HG02970 (cell line): ENCODE data around the gene TES.
"Not testable (repeated sequence)": the region's sequence is repeated elsewhere in the genome, so short reads cannot be mapped to it uniquely, and the experiment has no call there.

Experiments
- ATAC-seq: cut with Tn5 transposase; IDR thresholded peaks from one replicate; pipeline ENCODE4 v1.9.1; 2021; ENCODE audit warnings: mild to moderate bottlenecking, moderate library complexity, moderate number of reproducible peaks; ENCODE audit not compliant: unreplicated experiment, low FRiP score

TES gene

GRCh38 chr7:116273918-116274301, 63.6 kb downstream of the TES start:
- ATAC-seq: no peak

DNA sequence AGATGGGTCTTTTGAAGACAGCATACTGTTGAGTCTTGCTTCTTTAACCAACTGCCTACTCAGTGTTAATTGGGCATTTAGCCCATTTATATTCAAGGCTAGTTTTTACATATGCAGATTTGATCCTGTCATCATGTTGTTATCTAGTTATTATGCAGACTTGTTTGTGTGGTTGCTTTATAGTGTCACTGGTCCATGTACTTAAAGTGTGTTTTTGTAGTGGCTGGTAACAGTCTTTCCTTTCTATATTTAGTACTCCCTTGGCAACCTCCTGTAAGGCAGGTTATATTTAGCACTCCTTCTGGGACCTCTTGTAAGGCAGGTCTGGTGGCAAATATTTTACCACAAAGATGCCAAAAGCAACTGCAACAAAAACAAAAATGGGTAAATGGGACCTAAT, 66.7 kb downstream of the TES start:
- ATAC-seq: no peak

DNA sequence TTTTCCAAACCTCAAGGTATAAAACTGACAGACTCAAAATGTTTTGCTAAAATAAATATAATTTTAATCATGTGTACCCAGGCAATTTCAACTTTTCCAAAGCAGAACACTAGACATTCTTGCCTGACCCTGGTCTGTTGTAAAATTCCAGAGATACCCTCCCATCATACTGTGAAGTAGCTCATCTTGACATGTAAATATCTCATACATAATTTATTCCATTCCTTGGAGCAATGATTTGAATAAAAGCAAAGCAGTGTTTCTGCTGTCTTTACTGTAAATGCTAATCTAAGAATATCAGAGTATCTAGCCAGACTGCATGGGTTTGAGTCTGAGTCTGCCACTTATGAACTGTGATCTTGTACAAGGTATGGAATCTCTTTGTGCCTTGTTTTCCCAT, 68.9 kb downstream of the TES start:
- no peak for ATAC-seq

DNA sequence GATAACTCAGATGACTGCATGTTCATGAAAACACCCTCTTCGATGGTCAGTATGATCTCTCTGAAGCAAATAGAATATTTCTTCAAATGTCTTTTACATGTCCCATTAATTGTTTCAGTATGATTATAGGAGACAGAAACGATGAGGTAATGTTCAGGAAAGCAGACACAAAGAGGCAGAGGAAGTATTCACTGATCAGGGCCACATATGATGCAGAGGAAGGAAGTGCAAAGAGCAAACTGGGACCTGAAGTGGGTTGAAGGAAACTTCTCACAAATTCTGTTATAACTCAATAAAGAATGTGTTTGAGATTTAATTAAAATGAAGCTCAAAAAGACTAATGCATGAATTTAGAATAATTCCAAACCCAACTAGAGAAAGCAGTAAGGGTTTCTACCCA, 70.5 kb downstream of the TES start:
- no peak for ATAC-seq

DNA sequence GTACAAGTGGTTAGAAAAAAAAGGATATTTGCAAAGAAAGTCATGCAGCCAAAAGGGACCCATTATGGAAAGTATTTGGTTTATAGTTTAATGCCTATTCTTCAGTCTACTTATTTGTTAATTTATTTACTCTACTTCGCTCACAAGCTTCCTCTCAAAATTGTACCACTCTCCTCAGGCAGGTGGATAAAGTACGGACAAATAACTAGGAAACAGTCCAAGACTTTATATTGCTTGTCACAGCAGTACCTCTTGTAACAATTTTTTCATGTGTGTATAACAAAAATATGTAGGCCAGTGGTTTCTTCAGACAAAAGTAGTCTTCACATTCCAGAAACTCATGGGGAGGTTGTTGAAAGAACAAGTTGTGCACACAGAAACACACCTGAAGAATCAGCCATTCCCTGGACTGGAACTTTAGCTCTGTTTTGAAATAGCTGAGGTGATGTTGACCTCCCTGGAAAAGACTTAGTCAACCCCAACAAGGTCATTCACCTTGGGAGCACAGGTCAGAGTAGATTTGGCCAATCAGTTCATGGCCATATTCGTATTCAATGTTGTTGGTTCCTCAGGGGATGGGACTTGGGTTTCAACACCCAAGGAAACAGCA, 73.4 kb downstream of the TES start:
- no peak for ATAC-seq

- ATAC-seq: no peak
These were observed 74.1 kb downstream of the TES start for GRCh38 chr7:116284390-116284789.

- ATAC-seq: no peak
These were observed 74.9 kb downstream of the TES start for GRCh38 chr7:116285252-116285651.

DNA sequence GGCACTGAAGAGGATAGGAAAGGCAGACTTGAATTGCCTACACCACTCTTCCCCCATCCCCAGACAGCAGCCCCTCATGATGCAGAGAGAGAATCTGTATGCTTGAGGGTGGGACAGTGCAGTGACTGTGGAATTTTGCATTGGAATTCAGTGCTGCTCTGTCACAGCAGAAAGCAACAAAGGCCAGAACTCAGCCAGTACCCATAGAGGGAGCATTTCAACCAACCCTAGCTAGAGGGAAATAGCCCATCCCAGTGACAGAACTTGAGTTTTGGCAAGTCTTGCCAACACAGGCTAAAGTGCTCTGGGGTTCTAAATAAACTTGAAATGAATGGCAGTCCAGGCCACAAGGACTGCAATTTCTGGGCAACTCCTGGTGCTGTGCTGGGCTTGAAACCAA, 80.4 kb downstream of the TES start:
- ATAC-seq: no peak

DNA sequence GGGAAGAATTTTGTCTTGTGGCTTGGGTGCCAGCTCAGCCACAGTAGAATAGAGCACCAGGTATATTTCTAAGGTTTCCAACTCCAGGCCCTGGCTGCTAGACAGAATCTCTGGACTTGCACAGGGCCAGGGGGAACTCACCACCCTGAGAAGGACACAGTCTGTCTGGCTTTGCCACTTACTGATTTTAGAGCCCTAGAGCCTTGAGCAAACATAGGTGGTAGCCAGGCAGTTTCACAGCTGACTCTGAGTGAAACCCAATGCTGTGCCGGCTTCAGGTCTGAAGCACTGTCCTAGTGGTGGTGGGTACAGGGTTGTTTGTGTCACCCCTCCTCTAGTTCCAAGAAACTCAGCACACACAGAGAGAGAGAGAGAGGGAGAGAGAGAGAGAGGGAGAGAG, 81.6 kb downstream of the TES start:
- ATAC-seq: no peak

DNA sequence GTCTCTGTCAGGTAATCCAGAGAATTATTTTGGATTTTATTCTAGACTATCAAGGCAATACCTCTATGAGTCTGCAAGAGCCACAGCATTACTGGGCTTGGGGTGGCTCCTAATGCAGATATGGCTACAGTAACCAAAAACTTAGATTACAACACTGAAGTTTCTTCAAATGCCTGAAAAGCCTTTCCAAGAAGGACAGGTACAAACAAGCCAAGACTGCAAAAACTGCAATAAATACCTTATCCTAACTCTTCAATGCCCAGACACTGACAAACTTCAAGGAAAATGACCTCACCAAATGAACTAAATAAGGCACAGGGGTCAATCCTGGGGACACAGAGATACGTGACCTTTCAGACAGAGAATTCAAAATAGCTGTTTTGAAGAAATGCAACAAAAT, 82.0 kb downstream of the TES start:
- no peak for ATAC-seq

DNA sequence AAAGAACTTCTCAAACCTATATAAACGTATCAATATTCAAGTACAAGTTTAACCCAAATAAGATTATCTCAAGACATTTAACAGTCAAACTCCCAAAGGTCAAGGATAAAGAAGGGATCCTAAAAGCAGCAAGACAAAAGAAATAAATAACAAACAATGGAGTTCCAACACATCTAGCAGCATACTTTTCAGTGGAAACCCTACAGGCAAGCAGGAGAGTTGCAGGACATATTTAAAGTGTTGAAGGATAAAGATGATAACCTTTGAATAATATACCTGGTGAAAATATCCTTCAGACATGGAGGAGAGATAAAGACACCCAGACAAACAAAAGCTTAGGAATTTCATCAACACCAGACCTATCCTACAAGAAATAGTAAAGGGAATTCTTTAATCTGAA, 82.8 kb downstream of the TES start:
- no peak for ATAC-seq

DNA sequence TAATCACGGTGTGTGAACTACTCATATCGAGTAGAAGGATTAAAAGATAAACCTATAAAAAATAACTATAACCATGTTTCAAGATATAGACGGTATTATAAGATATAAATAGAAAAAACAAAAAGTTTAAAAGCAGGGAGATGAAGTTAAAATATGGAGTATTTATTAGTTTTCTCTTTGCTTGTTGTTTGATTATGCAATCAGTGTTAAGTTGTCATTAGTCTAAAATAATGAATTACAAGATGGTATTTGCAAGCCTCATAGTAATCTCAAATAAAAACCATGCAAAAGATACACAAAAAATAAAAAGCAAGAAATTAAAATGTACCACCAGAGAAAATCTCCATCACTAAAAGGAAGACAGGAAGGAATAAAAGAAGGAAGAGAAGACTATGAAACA, 83.3 kb downstream of the TES start:
- ATAC-seq: no peak

GRCh38 chr7:116295903-116296302, 85.6 kb downstream of the TES start:
- ATAC-seq: not testable (repeated sequence)

DNA sequence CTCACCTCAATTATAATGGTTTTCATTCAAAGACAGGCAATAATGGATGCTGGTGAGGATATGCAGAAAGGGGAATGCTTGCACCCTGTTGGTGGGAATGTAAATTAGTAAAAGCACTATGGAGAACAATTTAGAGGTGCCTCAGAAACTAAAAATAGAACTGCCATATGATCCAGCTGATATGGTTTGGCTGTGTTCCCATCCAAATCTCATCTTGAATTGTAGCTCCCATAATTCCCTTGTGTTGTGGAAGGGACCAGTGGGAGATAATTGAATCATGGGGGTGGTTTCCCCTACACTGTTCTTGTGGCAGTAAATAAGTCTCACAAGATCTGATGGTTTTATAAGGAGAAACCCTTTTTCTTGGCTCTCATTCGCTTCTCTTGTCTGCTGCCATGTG, 87.7 kb downstream of the TES start:
- ATAC-seq: no peak

GRCh38 chr7:116298576-116298975, 88.2 kb downstream of the TES start:
- ATAC-seq: no peak

- ATAC-seq: no peak
These were observed 95.4 kb downstream of the TES start for GRCh38 chr7:116305485-116306408.

GRCh38 chr7:116306409-116307048, 96.2 kb downstream of the TES start:
- no peak for ATAC-seq

- no peak for ATAC-seq
These were observed 96.9 kb downstream of the TES start for GRCh38 chr7:116307253-116307652.
